ENCODE data around the gene ATP9B.

The ATP9B gene

GRCh38 chr18:79394534-79395307 is 325.5 kb downstream of the ATP9B start:
- Histone ChIP-seq H3K27ac (ENCODE audit: low read depth in 2 of 2, low read length in 2 of 2) (peak overlapping the region; percentile 65 to 70), H3K4me3 (ENCODE audit: low read length in 2 of 2) (peak overlapping the region; percentile 22 to 37), H3K9me3 (ENCODE audit: control insufficient read depth in 2 of 2, low read length in 2 of 2) (no peaks in the 10 kb centered on the region), H3K9ac (ENCODE audit: low read depth in 1 of 2, low read length in 2 of 2) (no peak overlapping the region), H3K4me1 (ENCODE audit: control insufficient read depth in 2 of 2, insufficient read depth in 2 of 2, low read length in 2 of 2) (peaks cover 3 to 12% of the 10 kb centered on the region in 2 donors), H3K36me3 (ENCODE audit: control insufficient read depth in 2 of 2, insufficient read depth in 2 of 2, low read length in 2 of 2) (no peaks in the 10 kb centered on the region), H3K27me3 (ENCODE audit: control insufficient read depth in 2 of 2, insufficient read depth in 2 of 2, low read length in 2 of 2) (peaks cover 15 to 23% of the 10 kb centered on the region in 2 donors)

DNA sequence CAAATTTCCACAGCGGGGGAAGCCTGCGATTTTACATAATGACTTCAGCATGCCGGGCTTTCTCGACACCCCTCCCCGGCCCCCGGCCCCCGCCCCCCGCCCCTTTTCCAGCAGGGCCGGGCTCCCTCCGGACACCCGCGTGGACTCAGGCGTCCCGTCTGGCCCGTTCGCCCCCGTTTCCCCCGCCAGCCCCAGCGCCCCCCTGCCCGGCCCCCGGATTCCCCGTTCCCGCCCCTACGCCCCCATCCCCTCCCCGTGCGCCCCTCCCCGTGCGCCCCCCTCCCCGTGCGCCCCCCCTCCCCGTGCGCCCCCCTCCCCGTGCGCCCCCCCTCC is 326.1 kb downstream of the ATP9B start:
- peaks cover 3 to 12% of the 10 kb centered on the region in 2 donors for H3K4me1 ChIP-seq (ENCODE audit: control insufficient read depth in 2 of 2, insufficient read depth in 2 of 2, low read length in 2 of 2)
- H3K27me3 ChIP-seq (ENCODE audit: control insufficient read depth in 2 of 2, insufficient read depth in 2 of 2, low read length in 2 of 2) = peaks cover 15 to 23% of the 10 kb centered on the region in 2 donors
- H3K36me3 ChIP-seq (ENCODE audit: control insufficient read depth in 2 of 2, insufficient read depth in 2 of 2, low read length in 2 of 2) = no peaks in the 10 kb centered on the region
- no peak overlapping the region for H3K9ac ChIP-seq (ENCODE audit: low read depth in 1 of 2, low read length in 2 of 2)
- no peaks in the 10 kb centered on the region for H3K9me3 ChIP-seq (ENCODE audit: control insufficient read depth in 2 of 2, low read length in 2 of 2)
- no peak overlapping the region for H3K27ac ChIP-seq (ENCODE audit: low read depth in 2 of 2, low read length in 2 of 2)
- peak overlapping the region in 1 of 2 donors; percentile 37 for H3K4me3 ChIP-seq (ENCODE audit: low read length in 2 of 2)

GRCh38 chr18:79395761-79396404 is 326.7 kb downstream of the ATP9B start, which contains the start of gene NFATC1:
TSS of gene NFATC1 (plus strand) at chr18:79395930. CDS start at chr18:79396225, 295 bp downstream.
- Histone ChIP-seq H3K4me3 (ENCODE audit: low read length in 2 of 2) (peak within 1 kb of the TSS; percentile 22 to 54), H3K4me1 (ENCODE audit: control insufficient read depth in 2 of 2, insufficient read depth in 2 of 2, low read length in 2 of 2) (peaks cover 3 to 12% of the 10 kb centered on the region in 2 donors), H3K27ac (ENCODE audit: low read depth in 2 of 2, low read length in 2 of 2) (peak within 1 kb of the TSS; percentile 65 to 70), H3K9me3 (ENCODE audit: control insufficient read depth in 2 of 2, low read length in 2 of 2) (no peaks in the 10 kb centered on the region), H3K27me3 (ENCODE audit: control insufficient read depth in 2 of 2, insufficient read depth in 2 of 2, low read length in 2 of 2) (peaks cover 12 to 23% of the 10 kb centered on the region in 2 donors), H3K9ac (ENCODE audit: low read depth in 1 of 2, low read length in 2 of 2) (peak within 1 kb of the TSS; percentile 24 to 33), H3K36me3 (ENCODE audit: control insufficient read depth in 2 of 2, insufficient read depth in 2 of 2, low read length in 2 of 2) (no peaks in the 10 kb centered on the region)

DNA sequence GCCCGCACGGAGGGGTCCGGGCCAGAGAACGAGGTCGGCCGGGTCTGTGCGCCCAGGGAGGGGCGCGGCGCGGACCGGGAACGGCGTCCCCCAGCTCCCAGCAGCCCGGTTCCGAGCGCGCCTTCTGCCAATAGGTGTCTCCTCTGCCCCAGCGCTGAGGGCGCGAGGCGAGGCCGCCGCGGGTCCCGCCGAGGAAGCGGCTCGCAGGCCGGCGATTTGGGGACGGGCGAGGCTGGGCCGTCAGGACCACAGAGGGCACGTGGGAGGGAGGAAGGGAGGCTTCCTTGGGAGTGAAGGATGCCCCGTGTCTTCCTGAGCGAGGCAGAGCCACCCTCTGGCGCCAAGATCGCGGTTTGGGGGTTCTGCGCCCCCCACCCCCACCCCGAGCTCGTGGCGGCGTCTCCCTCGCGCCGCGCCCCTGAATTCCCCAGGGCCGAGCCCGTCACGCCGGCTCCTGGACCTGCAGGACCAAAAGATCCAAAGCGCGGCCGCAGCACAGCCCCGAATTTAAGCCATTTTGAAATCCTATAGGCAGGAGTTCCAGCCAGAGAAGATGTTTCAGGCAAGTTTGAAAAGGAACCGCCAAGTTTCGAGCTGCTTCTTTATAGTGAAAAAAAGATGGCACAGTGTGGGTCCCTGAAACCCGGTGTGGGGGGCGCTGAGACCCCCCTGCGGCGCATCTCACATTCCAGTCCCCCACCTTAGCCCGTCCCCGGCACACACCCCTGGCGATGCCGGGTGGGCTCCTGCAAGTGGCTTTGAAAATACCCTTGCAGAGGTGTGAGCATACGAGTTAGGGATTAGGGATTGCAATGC is 327.4 kb downstream of the ATP9B start:
- H3K4me3 ChIP-seq (ENCODE audit: low read length in 2 of 2) = peak overlapping the region; percentile 3 to 54
- H3K27ac ChIP-seq (ENCODE audit: low read depth in 2 of 2, low read length in 2 of 2) = no peak overlapping the region
- no peaks in the 10 kb centered on the region for H3K9me3 ChIP-seq (ENCODE audit: control insufficient read depth in 2 of 2, low read length in 2 of 2)
- H3K36me3 ChIP-seq (ENCODE audit: control insufficient read depth in 2 of 2, insufficient read depth in 2 of 2, low read length in 2 of 2) = no peaks in the 10 kb centered on the region
- H3K27me3 ChIP-seq (ENCODE audit: control insufficient read depth in 2 of 2, insufficient read depth in 2 of 2, low read length in 2 of 2) = peaks cover 10 to 23% of the 10 kb centered on the region in 2 donors
- peak overlapping the region in 1 of 2 donors; percentile 24 for H3K9ac ChIP-seq (ENCODE audit: low read depth in 1 of 2, low read length in 2 of 2)
- peaks cover 3 to 12% of the 10 kb centered on the region in 2 donors for H3K4me1 ChIP-seq (ENCODE audit: control insufficient read depth in 2 of 2, insufficient read depth in 2 of 2, low read length in 2 of 2)

GRCh38 chr18:79397247-79397829 is 328.1 kb downstream of the ATP9B start:
- Histone ChIP-seq H3K36me3 (ENCODE audit: control insufficient read depth in 2 of 2, insufficient read depth in 2 of 2, low read length in 2 of 2) (no peaks in the 10 kb centered on the region), H3K4me1 (ENCODE audit: control insufficient read depth in 2 of 2, insufficient read depth in 2 of 2, low read length in 2 of 2) (peaks cover 3 to 12% of the 10 kb centered on the region in 2 donors), H3K9me3 (ENCODE audit: control insufficient read depth in 2 of 2, low read length in 2 of 2) (no peaks in the 10 kb centered on the region), H3K4me3 (ENCODE audit: low read length in 2 of 2) (peak overlapping the region in 1 of 2 donors; percentile 1), H3K27ac (ENCODE audit: low read depth in 2 of 2, low read length in 2 of 2) (no peak overlapping the region), H3K9ac (ENCODE audit: low read depth in 1 of 2, low read length in 2 of 2) (no peak overlapping the region), H3K27me3 (ENCODE audit: control insufficient read depth in 2 of 2, insufficient read depth in 2 of 2, low read length in 2 of 2) (peaks cover 6 to 17% of the 10 kb centered on the region in 2 donors)

DNA sequence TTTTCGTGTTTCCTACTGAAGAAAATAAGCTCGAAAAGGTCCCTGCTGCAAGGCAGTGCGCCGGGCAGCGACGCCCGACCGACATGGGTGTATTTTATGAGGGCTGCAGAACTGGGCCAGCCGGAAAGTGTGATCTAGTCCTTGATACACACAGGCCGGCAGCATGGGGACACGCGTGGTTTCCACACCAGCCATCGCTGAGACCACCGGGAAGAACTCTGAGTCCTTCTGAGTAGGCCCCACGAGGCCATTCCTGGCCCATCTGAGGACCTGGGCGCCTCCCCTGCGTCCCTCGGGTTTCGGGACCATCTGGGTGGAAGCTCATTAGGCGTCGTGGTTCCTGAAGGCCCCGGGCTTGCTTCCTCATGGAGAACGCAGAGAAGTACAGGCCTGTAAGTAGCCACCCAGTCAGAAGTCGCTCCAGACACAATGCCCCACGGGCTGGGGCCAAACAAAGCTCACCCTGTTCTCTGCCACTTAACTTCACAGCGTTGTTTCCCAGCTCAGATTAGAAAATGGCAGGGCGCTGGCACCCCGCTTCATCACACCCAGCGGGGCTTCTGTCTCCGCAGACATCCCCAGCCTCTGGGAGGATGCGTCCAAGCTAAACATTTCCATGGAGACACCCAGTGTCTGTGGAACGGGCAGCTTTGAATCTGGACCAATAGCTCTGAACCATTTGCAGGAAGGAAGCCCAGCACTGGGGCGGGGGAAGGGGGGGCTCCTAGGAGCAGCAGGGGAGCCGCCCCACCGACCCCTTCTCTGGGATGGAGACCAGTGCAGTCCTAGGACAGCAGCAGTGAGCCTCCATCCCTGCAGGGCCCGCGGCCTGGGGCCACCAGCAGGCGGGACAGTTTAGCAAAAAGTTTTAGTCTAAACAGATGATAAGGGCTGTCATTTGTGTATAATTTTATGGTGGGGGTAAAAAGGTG is 328.9 kb downstream of the ATP9B start:
- peaks cover 3 to 12% of the 10 kb centered on the region in 2 donors for H3K4me1 ChIP-seq (ENCODE audit: control insufficient read depth in 2 of 2, insufficient read depth in 2 of 2, low read length in 2 of 2)
- H3K36me3 ChIP-seq (ENCODE audit: control insufficient read depth in 2 of 2, insufficient read depth in 2 of 2, low read length in 2 of 2) = no peaks in the 10 kb centered on the region
- H3K27ac ChIP-seq (ENCODE audit: low read depth in 2 of 2, low read length in 2 of 2) = no peak overlapping the region
- H3K9ac ChIP-seq (ENCODE audit: low read depth in 1 of 2, low read length in 2 of 2) = no peak overlapping the region
- no peaks in the 10 kb centered on the region for H3K9me3 ChIP-seq (ENCODE audit: control insufficient read depth in 2 of 2, low read length in 2 of 2)
- peaks cover 3 to 10% of the 10 kb centered on the region in 2 donors for H3K27me3 ChIP-seq (ENCODE audit: control insufficient read depth in 2 of 2, insufficient read depth in 2 of 2, low read length in 2 of 2)
- H3K4me3 ChIP-seq (ENCODE audit: low read length in 2 of 2) = peak overlapping the region in 1 of 2 donors; percentile 1

- Histone ChIP-seq H3K9me3 (ENCODE audit: control insufficient read depth in 2 of 2, low read length in 2 of 2) (no peaks in the 10 kb centered on the region), H3K27ac (ENCODE audit: low read depth in 2 of 2, low read length in 2 of 2) (peak overlapping the region in 1 of 2 donors; percentile 52), H3K4me1 (ENCODE audit: control insufficient read depth in 2 of 2, insufficient read depth in 2 of 2, low read length in 2 of 2) (peaks cover 2 to 16% of the 10 kb centered on the region in 2 donors), H3K4me3 (ENCODE audit: low read length in 2 of 2) (peak overlapping the region; percentile 37 to 56), H3K27me3 (ENCODE audit: control insufficient read depth in 2 of 2, insufficient read depth in 2 of 2, low read length in 2 of 2) (peaks cover 3 to 17% of the 10 kb centered on the region in 2 donors), H3K9ac (ENCODE audit: low read depth in 1 of 2, low read length in 2 of 2) (peak overlapping the region in 1 of 2 donors; percentile 43), H3K36me3 (ENCODE audit: control insufficient read depth in 2 of 2, insufficient read depth in 2 of 2, low read length in 2 of 2) (no peaks in the 10 kb centered on the region)
These were observed 330.3 kb downstream of the ATP9B start for GRCh38 chr18:79399275-79400081.

- Histone ChIP-seq H3K27ac (ENCODE audit: low read depth in 2 of 2, low read length in 2 of 2) (peak overlapping the region; percentile 63 to 68), H3K9ac (ENCODE audit: low read depth in 1 of 2, low read length in 2 of 2) (no peak overlapping the region), H3K4me1 (ENCODE audit: control insufficient read depth in 2 of 2, insufficient read depth in 2 of 2, low read length in 2 of 2) (peaks cover 4 to 13% of the 10 kb centered on the region in 2 donors), H3K27me3 (ENCODE audit: control insufficient read depth in 2 of 2, insufficient read depth in 2 of 2, low read length in 2 of 2) (peaks cover 3 to 17% of the 10 kb centered on the region in 2 donors), H3K36me3 (ENCODE audit: control insufficient read depth in 2 of 2, insufficient read depth in 2 of 2, low read length in 2 of 2) (no peaks in the 10 kb centered on the region), H3K9me3 (ENCODE audit: control insufficient read depth in 2 of 2, low read length in 2 of 2) (no peaks in the 10 kb centered on the region), H3K4me3 (ENCODE audit: low read length in 2 of 2) (peak overlapping the region; percentile 37 to 56)
These were observed 330.9 kb downstream of the ATP9B start for GRCh38 chr18:79400091-79400590.

Data from mucosa of rectum (tissue), 2 donors.